ENCODE measurements around the gene MAD1L1.

MAD1L1 gene

DNA sequence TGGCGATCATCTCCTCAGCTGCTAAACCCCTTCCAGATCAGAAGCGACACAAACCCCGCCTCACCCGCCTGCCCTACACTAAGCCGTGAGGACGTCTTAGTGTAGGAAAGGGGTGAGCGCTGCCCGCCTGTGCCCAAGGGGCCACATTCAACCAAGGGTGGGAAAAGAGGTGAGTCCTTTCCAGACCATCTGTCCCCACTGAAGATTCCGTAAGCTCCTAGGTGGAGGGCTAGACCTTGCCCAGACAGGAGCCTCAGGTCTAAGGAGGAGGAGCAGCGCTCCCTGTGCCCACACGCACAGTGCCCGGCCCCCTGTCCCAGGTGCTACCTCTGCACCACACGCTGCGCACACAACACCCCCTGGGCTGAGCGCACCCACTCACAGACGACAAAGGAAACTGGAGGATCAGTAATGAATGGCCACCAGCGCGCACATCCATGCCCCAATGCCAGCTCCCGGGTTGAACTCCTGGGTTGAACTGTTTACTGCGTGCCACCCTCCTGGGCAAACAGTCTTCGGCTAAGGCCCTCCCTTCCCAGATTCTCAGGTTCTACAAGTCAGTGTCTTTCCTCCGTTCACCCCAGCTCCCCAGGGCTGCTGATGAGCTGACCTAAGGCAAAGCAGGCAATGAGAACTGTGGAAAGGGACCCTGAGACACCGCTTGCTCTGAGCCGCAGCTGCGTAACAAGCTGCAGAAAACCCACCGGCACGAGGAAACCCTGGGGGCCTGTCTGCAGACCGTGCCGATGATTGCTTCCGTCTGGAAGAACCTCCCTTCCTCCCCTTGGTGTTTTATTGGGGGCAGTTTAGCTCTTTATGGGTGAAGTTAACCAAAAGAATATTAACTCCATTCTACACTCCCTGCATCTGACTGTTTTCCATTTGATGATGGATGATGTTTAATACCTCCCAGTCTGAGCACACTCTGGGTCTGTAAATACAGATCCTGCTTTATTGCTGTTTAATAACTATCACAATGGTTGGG, 185.9 kb downstream of the MAD1L1 start (continued):
- TF ChIP-seq, protein P1, sequence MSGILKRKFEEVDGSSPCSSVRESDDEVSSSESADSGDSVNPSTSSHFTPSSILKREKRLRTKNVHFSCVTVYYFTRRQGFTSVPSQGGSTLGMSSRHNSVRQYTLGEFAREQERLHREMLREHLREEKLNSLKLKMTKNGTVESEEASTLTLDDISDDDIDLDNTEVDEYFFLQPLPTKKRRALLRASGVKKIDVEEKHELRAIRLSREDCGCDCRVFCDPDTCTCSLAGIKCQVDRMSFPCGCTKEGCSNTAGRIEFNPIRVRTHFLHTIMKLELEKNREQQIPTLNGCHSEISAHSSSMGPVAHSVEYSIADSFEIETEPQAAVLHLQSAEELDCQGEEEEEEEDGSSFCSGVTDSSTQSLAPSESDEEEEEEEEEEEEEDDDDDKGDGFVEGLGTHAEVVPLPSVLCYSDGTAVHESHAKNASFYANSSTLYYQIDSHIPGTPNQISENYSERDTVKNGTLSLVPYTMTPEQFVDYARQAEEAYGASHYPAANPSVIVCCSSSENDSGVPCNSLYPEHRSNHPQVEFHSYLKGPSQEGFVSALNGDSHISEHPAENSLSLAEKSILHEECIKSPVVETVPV (CRISPR knock-in tag; IDR thresholded peaks at IDR 0.05) = no peak
- TF ChIP-seq BACH2 (CRISPR knock-in tag; IDR thresholded peaks at IDR 0.05; ENCODE audit: borderline replicate concordance) (no peak), PPARA (CRISPR knock-in tag; IDR thresholded peaks at IDR 0.05; ENCODE audit: borderline replicate concordance) (no peak)
- TF ChIP-seq, protein P2, sequence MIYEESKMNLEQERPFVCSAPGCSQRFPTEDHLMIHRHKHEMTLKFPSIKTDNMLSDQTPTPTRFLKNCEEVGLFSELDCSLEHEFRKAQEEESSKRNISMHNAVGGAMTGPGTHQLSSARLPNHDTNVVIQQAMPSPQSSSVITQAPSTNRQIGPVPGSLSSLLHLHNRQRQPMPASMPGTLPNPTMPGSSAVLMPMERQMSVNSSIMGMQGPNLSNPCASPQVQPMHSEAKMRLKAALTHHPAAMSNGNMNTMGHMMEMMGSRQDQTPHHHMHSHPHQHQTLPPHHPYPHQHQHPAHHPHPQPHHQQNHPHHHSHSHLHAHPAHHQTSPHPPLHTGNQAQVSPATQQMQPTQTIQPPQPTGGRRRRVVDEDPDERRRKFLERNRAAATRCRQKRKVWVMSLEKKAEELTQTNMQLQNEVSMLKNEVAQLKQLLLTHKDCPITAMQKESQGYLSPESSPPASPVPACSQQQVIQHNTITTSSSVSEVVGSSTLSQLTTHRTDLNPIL (CRISPR knock-in tag; IDR thresholded peaks at IDR 0.05; ENCODE audit: low read depth) = no peak

DNA sequence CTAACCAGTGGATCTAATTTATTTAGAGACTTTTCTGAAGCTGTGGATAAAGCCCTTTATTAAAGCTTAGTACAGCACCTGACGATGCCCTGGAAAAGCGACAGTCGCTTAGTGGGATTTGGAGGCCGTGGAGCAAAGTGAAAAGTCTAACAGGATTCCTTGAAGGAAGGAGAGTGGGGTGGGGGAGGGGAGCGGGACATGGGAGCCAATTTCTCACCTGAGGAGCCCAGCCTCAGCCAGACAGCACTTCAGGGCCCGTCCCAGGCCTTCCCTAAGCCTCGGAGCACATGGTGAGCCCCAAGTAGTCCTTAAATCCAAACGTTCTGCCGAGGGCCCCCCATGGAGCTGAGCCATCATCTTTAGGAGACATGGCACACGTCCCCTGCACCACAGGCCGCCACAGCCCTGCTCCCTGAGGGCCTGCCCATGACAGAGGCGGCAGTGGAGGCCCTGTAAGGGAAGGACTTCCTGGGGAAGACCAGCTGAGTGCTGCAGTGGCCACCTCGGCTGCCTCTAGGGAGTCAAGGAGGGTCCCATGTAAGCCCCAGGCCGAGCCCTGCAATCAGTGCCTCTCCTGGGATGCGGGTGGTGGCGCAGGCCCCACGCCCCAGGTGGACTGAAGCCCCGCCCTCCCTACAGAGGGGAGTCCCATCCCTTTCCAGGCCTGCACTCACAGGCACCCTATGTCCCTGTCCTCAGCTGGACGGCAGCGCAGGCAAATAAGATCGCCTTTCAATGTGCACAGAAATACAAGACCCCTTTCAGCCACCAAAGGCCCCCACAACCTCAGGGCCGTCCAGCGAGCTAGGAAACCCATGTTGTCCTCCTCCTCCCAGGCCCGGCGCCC, 187.0 kb downstream of the MAD1L1 start:
- ATAC-seq = no peak
- TF ChIP-seq ZFP30 (CRISPR knock-in tag; IDR thresholded peaks at IDR 0.05) (no peak), SNAI2 (CRISPR knock-in tag; IDR thresholded peaks at IDR 0.05) (no peak), TOX (CRISPR knock-in tag; IDR thresholded peaks at IDR 0.05; ENCODE audit: borderline replicate concordance) (no peak), ZFP3 (CRISPR knock-in tag; IDR thresholded peaks at IDR 0.05) (no peak), OSR1 (CRISPR knock-in tag; IDR thresholded peaks at IDR 0.05) (no peak), TCF4 (CRISPR knock-in tag; IDR thresholded peaks at IDR 0.05; ENCODE audit: borderline replicate concordance) (no peak), GLIS3 (CRISPR knock-in tag; IDR thresholded peaks at IDR 0.05) (no peak), ZC3H10 (CRISPR knock-in tag; IDR thresholded peaks at IDR 0.05) (no peak), ARNTL (CRISPR knock-in tag; IDR thresholded peaks at IDR 0.05; ENCODE audit: borderline replicate concordance, low read depth) (no peak)
- TF ChIP-seq, protein P3, sequence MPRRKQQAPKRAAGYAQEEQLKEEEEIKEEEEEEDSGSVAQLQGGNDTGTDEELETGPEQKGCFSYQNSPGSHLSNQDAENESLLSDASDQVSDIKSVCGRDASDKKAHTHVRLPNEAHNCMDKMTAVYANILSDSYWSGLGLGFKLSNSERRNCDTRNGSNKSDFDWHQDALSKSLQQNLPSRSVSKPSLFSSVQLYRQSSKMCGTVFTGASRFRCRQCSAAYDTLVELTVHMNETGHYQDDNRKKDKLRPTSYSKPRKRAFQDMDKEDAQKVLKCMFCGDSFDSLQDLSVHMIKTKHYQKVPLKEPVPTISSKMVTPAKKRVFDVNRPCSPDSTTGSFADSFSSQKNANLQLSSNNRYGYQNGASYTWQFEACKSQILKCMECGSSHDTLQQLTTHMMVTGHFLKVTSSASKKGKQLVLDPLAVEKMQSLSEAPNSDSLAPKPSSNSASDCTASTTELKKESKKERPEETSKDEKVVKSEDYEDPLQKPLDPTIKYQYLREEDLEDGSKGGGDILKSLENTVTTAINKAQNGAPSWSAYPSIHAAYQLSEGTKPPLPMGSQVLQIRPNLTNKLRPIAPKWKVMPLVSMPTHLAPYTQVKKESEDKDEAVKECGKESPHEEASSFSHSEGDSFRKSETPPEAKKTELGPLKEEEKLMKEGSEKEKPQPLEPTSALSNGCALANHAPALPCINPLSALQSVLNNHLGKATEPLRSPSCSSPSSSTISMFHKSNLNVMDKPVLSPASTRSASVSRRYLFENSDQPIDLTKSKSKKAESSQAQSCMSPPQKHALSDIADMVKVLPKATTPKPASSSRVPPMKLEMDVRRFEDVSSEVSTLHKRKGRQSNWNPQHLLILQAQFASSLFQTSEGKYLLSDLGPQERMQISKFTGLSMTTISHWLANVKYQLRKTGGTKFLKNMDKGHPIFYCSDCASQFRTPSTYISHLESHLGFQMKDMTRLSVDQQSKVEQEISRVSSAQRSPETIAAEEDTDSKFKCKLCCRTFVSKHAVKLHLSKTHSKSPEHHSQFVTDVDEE (CRISPR knock-in tag; IDR thresholded peaks at IDR 0.05) = no peak
- TF ChIP-seq, protein P1 (CRISPR knock-in tag; IDR thresholded peaks at IDR 0.05) = no peak

DNA sequence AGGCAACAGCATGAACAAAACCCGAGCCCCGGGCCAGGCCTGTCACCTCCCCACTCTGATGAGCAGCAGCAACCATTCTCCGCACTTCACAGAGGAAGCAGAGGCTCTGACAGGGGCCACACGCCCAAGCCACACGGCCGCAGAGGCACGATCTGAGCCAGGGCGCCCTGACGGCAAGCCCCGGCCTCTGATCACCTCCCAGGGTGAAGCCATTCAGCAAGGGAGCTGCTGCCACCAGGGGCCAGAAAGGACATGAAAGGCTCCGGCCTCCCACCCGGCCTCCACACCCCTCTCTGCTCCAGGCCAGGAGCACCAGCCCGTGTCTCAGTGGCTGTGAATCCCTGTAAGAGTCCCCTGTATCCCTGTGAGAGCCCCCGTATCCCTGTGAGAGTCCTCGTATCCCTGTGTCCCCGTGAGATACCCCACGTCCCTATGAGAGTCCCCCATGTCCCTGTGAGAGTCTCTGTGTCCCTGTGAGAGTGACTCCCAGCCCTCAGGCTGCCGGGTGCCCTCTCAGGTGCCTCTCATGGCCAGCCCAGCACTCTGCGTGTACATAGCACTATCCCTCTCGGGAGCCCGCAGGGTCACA, 187.8 kb downstream of the MAD1L1 start:
- no peak for ATAC-seq
- TF ChIP-seq ISL1 (CRISPR knock-in tag; IDR thresholded peaks at IDR 0.05) (no peak), OSR1 (CRISPR knock-in tag; IDR thresholded peaks at IDR 0.05) (no peak), ESRRG (CRISPR knock-in tag; IDR thresholded peaks at IDR 0.05) (no peak), BACH2 (CRISPR knock-in tag; IDR thresholded peaks at IDR 0.05; ENCODE audit: borderline replicate concordance) (no peak), ARNTL (CRISPR knock-in tag; IDR thresholded peaks at IDR 0.05; ENCODE audit: borderline replicate concordance, low read depth) (no peak), ZFP3 (CRISPR knock-in tag; IDR thresholded peaks at IDR 0.05) (no peak), ZNF70 (CRISPR knock-in tag; IDR thresholded peaks at IDR 0.05) (no peak)
- TF ChIP-seq, protein P3 (CRISPR knock-in tag; IDR thresholded peaks at IDR 0.05) = no peak

Measured in SK-N-SH treated with all-trans-retinoic acid at 6 μM for 48 hours (cell line).